ENCODE measurements around the gene PNPLA1.

The PNPLA1 gene

GRCh38 chr6:36285187-36285671 is 15.4 kb downstream of the PNPLA1 start:
- no peak overlapping the region for H3K4me3 ChIP-seq (ENCODE audit: low read depth, low read length)
- TF ChIP-seq CTCF (IDR thresholded peaks at IDR 0.05; ENCODE audit: borderline replicate concordance, insufficient read depth, low read depth, low read length): no peak

DNA sequence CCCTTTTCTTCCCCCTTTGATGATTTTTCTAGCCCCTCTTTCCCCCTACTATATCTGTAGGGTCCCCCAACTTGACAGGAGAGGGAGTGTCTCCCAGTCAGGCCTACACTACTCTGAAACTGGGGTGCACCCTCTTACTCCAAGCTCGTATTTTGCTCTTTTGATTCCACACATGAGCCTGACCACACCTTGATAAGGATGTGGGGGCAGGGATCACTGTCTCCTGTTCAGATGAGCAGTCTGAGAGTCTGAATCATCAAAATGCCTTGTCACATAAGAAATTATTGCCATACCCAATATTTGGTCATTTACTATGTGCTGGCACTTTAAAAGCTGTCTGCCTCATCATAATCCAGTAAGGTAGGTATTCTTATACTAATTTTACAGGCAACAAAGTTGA is 15.9 kb downstream of the PNPLA1 start:
- no peak for TF ChIP-seq CTCF (IDR thresholded peaks at IDR 0.05; ENCODE audit: borderline replicate concordance, insufficient read depth, low read depth, low read length)
- no peak overlapping the region for H3K4me3 ChIP-seq (ENCODE audit: low read depth, low read length)

GRCh38 chr6:36286858-36287257 is 17.0 kb downstream of the PNPLA1 start:
- H3K4me3 ChIP-seq (ENCODE audit: low read depth, low read length): no peak overlapping the region
- TF ChIP-seq CTCF (IDR thresholded peaks at IDR 0.05; ENCODE audit: borderline replicate concordance, insufficient read depth, low read depth, low read length): no peak

GRCh38 chr6:36289281-36289878 is 19.5 kb downstream of the PNPLA1 start:
- TF ChIP-seq CTCF (IDR thresholded peaks at IDR 0.05; ENCODE audit: borderline replicate concordance, insufficient read depth, low read depth, low read length): no peak
- no peak overlapping the region for H3K4me3 ChIP-seq (ENCODE audit: low read depth, low read length)

DNA sequence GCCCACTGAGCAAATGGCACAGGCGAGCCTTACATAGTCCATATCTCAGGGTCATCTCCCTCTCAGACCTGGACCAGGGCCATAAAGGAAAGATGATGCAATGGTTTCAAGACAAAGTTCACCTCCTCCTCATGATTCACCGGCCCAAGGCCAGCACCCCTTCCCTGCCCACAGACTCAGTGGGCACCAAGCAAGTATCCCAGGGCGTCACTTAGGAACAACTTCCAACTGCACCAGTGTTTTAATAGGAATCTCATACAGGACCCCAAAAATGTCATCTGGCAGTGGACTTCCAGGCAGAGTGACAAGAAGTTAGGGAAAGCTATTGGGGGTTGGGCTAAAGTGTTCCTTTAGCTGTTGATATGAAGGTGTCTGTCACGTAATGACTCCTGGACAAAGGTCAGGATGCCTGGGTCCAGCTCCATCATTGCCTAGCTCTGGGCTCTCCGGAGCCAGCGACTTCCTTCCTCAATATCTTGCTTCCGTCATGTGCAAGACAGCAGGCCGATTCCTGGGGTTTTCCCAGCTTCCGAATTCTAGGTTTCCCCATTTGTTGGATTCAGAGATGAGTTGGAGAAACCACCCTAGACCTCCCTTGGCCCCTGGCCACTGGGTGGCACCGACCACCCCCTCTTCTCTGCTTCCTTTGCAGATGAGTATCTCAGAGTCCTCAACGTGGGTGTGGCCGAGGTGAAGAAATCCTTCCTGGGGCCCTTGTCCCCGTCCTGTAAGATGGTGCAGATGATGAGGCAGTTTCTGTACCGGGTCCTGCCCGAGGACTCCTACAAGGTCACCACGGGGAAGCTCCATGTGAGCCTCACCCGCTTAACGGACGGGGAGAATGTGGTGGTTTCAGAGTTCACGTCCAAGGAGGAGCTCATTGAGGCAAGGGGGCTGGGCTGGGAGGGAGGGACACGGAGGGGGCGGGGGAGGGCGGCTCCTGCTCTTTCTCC is 21.1 kb downstream of the PNPLA1 start:
- TF ChIP-seq CTCF (IDR thresholded peaks at IDR 0.05; ENCODE audit: borderline replicate concordance, insufficient read depth, low read depth, low read length): no peak

DNA sequence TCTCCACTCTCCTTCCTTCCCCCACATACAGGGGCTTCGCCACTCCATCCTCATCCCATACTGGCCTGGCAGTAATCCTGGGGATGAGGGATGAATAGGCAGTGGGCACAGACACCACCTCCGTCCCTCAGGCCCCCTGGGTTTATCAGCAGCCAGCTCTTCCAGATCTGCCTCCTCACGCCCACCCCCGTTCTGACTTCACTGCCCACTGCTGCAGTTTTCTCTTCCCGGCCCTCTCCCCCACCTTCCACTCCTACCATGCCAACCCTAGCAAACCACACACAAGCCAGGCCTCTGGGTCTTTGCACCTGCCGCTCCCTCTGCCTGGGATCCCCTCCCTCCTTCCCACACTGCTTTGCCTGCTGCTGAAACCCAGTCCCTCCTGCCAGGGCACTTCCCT is 22.3 kb downstream of the PNPLA1 start:
- no peak for TF ChIP-seq CTCF (IDR thresholded peaks at IDR 0.05; ENCODE audit: borderline replicate concordance, insufficient read depth, low read depth, low read length)
- no peak overlapping the region for H3K4me3 ChIP-seq (ENCODE audit: low read depth, low read length)

More for the DNA sequence above, 21.1 kb downstream of the PNPLA1 start:
- H3K4me3 ChIP-seq (ENCODE audit: low read depth, low read length): no peak overlapping the region

All from GM12875 (cell line).